ENCODE data around the gene TXN. TPM values are rescaled to one million over a fixed set of nuclear protein-coding genes. Genes with fewer than 3 reads are reported as not detected.
A peak's percentile ranks its signal among the peaks of the same experiment; 100 is the strongest.
"Not testable (repeated sequence)": the region's sequence is repeated elsewhere in the genome, so short reads cannot be mapped to it uniquely, and the experiment has no call there.

The TXN gene
- total RNA-seq, 1 donor from 2014 or later: 104 TPM

GRCh38 chr9:110208031-110208430, 48.3 kb downstream of the TXN start, which contains the start of gene C9orf152:
Gene C9orf152 (minus strand): TSS chr9:110208159. CDS start chr9:110207579, 580 bp downstream.
- DNase-seq (ENCODE audit: low read depth): no peak

DNA sequence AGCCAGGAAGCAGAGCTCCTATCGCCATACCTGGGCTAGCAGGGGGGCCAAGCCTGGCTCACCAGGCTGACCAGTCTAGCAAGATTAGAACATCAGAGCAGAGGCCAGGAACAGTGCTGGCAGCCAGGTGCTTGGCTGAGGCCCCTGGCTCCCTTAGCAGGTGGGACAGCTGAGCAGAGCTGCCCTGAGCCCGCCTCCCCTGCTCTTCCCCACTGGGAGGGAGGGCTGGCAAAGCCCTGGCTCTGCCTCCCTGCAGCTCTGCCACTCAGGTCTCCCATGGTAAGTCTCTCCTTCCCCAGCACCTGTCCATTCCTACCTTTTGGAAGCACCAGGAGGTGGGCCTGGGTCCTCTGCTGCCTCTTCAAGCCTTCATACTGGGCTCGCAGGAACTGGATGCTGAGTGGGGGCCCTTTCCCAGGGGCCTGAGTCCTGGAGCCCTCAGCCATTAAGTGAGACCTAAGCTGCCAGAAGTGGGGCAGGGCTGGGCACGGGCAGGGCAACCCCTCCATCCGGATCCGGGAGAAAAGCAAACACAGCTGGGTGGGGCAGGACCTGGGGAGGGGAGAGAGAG, 49.2 kb downstream of the TXN start:
- no peak for DNase-seq (ENCODE audit: low read depth)

DNA sequence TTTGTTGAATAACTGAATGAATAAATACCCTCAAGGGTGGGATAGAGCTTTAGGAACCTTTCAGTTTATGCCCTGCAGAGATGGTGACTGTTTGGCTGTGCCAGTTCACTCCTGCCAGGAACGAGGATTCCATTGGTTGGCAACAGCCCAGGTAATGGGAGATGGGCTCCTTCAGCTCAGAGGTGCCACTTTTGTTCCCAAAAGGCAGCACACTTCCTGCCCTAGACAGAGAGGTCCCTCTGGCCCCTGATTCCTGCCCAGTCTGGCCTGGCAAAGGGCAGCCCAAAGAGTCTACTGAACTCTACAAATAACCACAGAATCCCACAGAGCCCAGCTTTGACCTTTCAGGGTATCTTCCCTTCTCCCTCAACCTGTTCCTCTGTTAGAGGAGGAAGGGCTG, 49.9 kb downstream of the TXN start:
- no peak for DNase-seq (ENCODE audit: low read depth)

DNA sequence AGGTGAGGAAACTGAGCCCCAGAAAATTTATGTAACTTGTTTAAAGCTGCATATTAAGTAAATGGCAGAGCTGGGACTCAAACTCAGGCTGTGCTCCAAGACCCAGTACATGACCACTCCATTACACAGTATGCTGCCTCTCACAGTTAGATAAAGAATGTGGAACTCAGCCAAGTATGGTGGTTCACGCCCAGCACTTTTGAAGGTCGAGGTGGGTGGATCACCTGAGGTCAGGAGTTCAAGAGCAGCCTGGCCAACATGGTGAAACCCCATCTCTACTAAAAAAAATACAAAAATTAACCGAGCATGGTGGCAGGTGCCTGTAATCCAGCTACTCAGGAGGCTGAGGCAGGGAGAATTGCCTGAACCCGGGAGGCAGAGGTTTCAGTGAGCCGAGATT, 50.7 kb downstream of the TXN start:
- DNase-seq (ENCODE audit: low read depth): not testable (repeated sequence)

DNA sequence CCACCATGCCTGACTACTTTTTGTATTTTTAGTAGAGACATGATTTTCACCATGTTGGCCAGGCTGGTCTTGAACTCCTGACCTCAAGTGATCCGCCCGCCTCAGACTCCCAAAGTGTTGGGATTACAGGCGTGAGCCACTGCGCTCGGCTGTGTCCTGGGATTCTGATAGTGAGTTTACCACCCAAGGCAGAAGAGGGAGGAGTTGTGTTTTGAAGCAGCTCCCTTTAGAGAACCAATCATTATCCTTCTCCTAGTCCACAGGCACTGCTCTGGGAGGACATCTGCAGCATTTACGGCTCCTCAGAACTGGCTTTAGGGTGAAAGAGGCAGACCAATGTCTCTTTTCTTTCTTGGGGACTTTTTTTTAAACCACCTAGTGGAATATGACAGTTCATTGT, 54.1 kb downstream of the TXN start:
- DNase-seq (ENCODE audit: low read depth): no peak

DNA sequence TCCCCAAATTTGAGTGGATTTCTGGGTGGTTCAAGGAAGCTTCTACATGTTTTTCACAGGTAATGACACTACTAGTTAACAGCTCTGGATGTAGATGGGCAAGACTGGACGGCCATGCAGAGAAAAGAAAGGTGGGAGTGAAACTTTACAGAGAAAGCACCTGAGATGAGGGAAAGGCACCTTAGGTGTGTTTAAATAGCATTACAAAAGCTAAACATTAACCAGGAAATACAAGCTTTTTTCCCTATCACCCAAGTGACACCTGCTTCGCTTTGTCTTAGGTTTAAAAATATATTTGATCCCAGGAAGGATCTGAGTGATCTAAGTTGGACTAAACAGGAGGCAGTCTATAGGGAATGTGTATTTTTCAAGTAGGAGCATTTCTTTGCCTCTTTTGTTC, 56.7 kb downstream of the TXN start:
- DNase-seq (ENCODE audit: low read depth): peak; percentile 29

GRCh38 chr9:110198357-110198756, 58.0 kb downstream of the TXN start:
- DNase-seq (ENCODE audit: low read depth): no peak

GRCh38 chr9:110197330-110198187, 58.7 kb downstream of the TXN start:
- no peak for DNase-seq (ENCODE audit: low read depth)

GRCh38 chr9:110196084-110196499, 60.2 kb downstream of the TXN start:
- not testable (repeated sequence) for DNase-seq (ENCODE audit: low read depth)

Other genes starting within 250 kb of the TXN start
- gene C9orf152, start 48.3 kb downstream of the TXN start, total RNA-seq: not detected in 2 replicates
- gene TXNDC8, start 81.4 kb upstream of the TXN start, total RNA-seq: not detected in 2 replicates

Data from renal cortical epithelial cell (primary cell).